GM19467 (cell line): ENCODE data around the gene LLCFC1.
A peak's percentile ranks its signal among the peaks of the same experiment; 100 is the strongest.

Experiments used
- ATAC-seq: cut with Tn5 transposase; IDR thresholded peaks from one replicate; pipeline ENCODE4 v1.9.1; 2021; ENCODE audit warnings: mild to moderate bottlenecking, moderate library complexity; ENCODE audit not compliant: unreplicated experiment

Gene LLCFC1

DNA sequence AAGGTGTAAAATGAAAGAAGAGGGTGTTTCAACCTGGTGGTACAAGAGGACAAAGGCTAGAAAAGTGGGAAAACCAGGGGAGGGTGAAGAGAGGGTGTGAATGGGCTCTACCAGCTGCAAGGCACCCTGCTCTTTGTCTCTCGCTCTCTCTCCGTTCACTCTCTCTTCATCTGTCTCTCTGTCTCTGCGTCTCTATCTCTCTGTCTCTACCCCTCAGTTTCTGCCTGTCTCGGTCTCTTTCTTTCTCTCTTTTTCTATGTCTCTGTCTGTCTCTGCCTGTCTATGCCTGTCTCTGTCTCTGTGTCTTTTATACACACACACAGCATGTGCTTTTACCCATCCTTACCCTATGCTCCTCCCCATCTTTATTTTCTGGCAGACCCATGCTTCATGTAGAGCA, 673 bp upstream of the LLCFC1 start:
- ATAC-seq = no peak

- no peak for ATAC-seq
These were observed 1.8 kb downstream of the LLCFC1 start for GRCh38 chr7:142940966-142941535.

GRCh38 chr7:142941541-142941940, 2.3 kb downstream of the LLCFC1 start:
- no peak for ATAC-seq

GRCh38 chr7:142942746-142943145, 3.5 kb downstream of the LLCFC1 start:
- ATAC-seq = no peak

GRCh38 chr7:142943706-142944268, 4.5 kb downstream of the LLCFC1 start:
- ATAC-seq = no peak

DNA sequence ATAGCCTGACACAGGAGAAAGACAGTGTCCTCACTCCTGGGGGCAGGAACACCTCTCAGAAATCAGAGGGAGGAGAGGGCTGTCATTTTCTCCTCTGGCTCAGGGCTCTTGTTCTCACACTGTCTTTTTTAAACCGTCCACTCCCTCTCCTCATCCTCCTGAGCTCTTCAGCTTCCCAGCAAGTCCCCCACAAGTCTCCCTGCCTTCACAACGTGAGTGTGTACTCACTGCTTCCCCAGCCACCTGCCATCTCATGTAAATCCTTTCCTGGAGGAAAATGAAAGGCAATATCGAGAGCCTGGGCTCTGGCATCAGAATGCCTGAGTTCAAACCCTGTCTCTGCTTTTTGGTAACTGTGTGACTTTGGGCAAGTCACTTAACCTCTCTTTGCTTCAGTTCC, 5.7 kb downstream of the LLCFC1 start:
- no peak for ATAC-seq

DNA sequence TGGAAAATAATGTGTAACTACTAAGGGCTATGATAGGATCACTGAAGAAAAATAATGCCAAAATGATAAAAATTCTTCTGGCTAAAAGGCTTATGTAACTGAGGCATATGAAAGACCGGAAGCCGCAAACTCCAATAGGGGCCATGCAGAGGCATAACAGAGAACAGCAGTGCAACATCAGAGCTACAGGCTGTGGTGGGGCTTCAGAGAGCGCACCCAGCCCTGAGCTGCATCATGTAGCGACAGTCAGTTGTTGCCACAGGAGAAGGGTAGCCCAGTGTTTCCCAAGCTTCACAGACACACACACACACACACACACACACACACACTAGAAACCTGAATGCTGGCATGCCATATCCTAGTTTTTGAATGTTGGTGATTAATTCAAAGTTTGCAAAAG, 9.3 kb downstream of the LLCFC1 start:
- no peak for ATAC-seq

GRCh38 chr7:142950235-142950634, 11.0 kb downstream of the LLCFC1 start:
- ATAC-seq = no peak

DNA sequence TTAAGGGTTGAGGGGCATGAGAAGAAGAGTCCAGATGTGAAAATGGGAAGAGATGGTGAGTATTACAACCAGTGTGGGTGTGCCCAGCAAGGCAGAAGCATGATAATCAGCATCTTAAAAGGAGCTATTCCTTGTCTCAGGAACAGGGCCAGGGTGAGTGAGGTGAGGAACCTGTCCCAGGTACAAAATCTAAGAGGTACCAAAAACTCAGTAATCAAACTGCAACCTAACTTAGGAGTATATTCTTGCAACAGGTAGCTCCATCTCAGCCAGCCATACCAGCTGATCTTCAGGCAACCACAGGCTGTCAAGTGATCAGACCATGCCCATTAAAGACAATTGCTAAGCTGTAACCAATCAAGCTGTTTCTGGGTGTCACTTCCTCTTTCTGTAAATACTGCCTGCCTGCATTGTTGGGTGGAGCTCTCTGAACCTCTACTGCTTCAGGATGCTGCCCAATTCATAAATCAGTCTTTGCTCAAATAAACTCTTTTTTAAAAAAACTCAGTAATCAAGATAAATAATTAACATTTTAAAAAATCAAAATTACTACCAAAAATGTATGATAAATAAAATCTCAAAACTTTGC, 15.5 kb downstream of the LLCFC1 start:
- peak; percentile 56 for ATAC-seq

DNA sequence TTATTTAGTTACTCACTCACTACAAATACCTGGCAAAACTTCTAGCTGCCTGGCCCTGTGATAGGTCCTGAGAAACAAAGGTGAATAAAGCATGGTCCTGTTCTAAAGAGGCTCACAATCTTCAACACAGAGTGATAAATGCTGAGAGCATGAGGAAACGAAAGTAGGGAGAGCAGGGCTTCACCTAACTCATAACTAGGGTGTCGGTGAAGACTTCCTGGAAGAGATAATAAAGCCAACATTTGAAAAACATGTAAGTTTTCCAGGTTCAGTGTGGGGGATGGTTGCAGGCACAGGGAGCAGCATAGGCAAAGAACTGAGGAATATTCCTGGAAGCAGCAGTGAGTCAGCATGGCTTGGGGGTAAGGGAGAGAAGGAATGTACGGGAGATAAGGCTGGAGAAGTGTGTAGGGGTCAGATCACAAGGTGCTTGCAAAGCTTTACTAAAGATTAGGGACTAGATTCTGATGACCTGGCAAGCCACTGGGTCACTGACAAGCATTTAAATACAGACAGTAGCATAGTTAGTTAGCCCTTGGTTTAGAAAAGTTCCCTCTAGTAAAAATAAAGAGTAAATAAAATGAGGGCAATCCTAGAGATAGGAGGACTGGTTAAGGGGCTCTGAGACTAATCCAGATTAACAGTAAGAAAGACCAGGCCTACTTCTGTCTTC, 17.8 kb downstream of the LLCFC1 start:
- no peak for ATAC-seq

GRCh38 chr7:142957723-142958122, 18.4 kb downstream of the LLCFC1 start:
- ATAC-seq = no peak

DNA sequence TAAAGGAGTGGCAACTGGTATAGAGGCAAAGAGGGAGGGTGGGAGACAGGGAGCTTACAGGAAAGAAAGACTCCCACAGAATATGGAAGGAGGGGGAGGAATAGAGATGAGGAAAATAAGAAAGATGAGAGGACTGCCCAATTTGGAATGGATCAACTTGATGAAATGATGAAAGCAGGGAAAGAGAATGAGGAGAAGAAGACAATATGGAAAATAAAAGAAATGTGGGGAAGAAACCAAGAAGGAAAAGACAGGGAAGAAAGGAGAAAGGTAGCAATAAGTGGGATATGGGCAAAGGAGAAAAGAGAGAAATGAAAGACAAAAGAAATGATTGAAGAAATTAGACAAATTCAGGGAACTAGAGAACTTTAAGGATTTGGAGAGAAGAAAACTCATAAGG, 19.9 kb downstream of the LLCFC1 start:
- ATAC-seq = no peak

GRCh38 chr7:142960955-142961512, 21.8 kb downstream of the LLCFC1 start:
- no peak for ATAC-seq

DNA sequence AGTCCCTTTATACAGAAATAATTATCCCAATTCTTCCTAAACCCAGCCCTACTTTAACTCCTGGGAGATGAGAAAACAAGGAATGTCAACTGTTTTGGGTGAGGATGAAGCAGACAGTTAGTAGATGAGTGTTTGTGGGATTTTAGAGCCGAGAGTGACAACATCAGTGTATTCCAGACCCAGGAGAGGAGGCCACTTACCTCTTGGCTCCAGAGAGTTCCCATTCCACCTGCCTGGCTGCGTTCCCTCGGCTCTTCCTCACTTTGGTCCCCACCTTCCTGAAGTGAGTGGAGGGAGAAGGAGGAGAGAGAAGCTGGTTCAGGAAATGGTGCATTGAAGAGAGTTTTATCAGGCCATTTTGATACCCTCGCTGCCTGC, 22.3 kb downstream of the LLCFC1 start:
- no peak for ATAC-seq

DNA sequence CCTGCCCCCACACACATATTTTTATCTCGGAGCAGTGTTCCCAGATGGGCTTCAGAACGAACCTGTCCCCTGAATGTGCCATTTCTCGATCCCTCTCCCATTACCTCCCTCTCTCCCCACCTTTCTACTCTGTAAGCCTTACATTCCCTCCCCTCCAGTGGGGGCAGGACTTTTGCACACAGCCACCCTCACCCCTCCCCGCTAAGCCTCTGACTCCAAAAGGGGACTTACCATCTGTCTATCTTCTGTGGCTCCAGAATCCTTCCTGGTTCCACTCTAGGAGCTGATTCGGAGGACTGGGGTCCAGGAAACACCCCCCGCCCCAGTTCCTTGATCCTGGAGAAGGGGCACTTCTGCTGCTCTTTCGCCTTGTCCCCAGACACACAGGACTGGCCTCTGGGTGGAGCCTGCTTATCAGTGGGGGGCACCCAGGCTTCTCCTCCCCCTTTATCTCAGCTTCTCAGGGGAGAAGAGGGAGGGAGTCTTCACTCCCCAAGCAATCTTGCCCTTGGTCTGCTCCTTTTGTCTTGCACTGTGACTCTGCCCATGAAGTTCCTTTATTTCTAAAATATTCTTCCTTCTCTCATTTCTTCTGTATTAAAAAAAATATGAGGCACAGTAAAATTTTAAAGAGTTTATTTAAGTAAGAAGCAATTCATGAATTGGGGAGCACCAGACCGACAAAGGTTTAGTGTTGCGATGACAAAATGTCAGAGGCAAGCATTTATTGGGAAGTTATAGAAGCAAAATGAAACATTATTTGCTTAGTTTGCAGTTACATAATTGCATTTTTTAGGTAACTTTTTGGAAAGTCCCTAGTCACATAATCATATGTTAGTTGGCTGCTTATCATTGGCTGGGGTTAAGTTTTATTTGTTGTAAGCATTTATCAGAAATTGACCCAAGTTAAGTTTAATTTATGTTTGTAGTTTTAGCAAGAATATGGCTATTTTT, 23.0 kb downstream of the LLCFC1 start, which contains the start of gene KEL:
TSS of gene KEL (minus strand) at position 391 of the 954 bp plus-strand sequence. CDS start at position 234, 157 bp downstream.
- no peak for ATAC-seq

- no peak for ATAC-seq
These were observed 23.7 kb downstream of the LLCFC1 start for GRCh38 chr7:142962991-142963390.

DNA sequence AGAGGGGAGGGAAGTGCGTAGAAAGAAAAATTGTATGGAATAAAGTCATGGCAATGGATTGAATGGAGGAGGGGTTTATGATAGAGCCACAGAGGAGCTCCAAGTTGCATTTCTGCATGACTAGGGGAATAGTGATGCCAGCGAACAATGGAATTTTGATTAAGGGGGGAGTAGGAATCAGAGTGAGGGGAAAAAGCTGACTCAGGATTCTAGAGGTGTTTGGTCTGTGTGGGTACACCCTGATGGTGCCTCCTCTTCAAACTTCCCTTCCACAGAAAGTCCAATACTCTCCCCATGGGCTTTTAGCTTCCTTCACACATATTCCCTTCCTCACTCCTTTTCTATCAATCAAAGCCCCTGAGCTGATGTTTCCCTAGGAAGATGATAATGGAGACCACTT, 24.7 kb downstream of the LLCFC1 start:
- ATAC-seq = no peak

- ATAC-seq = peak; percentile 66
These were observed 25.4 kb downstream of the LLCFC1 start for GRCh38 chr7:142964502-142965246.

- ATAC-seq = no peak
These were observed 28.9 kb downstream of the LLCFC1 start for GRCh38 chr7:142968229-142968628.

- ATAC-seq = no peak
These were observed 29.9 kb downstream of the LLCFC1 start for GRCh38 chr7:142969183-142969582.
